ENCODE data around the gene ADAM19. TPM values are rescaled to one million over a fixed set of nuclear protein-coding genes. Genes with fewer than 3 reads are reported as not detected.

The ADAM19 gene
- total and polyA plus RNA-seq, 2 experiments from 2014 or later: 6.0 to 8.6 TPM

- Histone ChIP-seq H3K4me3 (peak within 1 kb of the TSS; percentile 29), H3K79me2 (no peaks in the 10 kb centered on the region), H3K4me2 (peak within 1 kb of the TSS; percentile 98), H3K4me1 (ENCODE audit: insufficient read depth) (peaks cover 7% of the 10 kb centered on the region), H2AFZ (peak within 1 kb of the TSS; percentile 71), H3K27ac (no peak within 1 kb of the TSS), H4K20me1 (ENCODE audit: insufficient read depth, poor library complexity, severe bottlenecking) (no peaks in the 10 kb centered on the region), H3K27me3 (peaks cover 39% of the 10 kb centered on the region), H3K36me3 (replicated peaks; ENCODE audit: insufficient read depth, low read depth) (no peaks in the 10 kb centered on the region), H3K9me2 (replicated peaks; ENCODE audit: insufficient read depth) (no peaks in the 10 kb centered on the region), H3K9me3 (ENCODE audit: low read depth) (no peaks in the 10 kb centered on the region)
- 4% methylated on average over 42 of the region's 54 CpGs for WGBS (ENCODE audit: low lambda C conversion rate, missing lambda C conversion rate)
- DNase-seq (ENCODE audit: low spot score): peak; percentile 48
- TF ChIP-seq, protein P1, sequence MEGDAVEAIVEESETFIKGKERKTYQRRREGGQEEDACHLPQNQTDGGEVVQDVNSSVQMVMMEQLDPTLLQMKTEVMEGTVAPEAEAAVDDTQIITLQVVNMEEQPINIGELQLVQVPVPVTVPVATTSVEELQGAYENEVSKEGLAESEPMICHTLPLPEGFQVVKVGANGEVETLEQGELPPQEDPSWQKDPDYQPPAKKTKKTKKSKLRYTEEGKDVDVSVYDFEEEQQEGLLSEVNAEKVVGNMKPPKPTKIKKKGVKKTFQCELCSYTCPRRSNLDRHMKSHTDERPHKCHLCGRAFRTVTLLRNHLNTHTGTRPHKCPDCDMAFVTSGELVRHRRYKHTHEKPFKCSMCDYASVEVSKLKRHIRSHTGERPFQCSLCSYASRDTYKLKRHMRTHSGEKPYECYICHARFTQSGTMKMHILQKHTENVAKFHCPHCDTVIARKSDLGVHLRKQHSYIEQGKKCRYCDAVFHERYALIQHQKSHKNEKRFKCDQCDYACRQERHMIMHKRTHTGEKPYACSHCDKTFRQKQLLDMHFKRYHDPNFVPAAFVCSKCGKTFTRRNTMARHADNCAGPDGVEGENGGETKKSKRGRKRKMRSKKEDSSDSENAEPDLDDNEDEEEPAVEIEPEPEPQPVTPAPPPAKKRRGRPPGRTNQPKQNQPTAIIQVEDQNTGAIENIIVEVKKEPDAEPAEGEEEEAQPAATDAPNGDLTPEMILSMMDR (IDR thresholded peaks at IDR 0.05; ENCODE audit: poor library complexity): no peak
- TF ChIP-seq EZH2 (IDR thresholded peaks at IDR 0.05; ENCODE audit: borderline replicate concordance) (peak; percentile 59), EZH2phosphoT487 (IDR thresholded peaks at IDR 0.05; ENCODE audit: low read depth, severe bottlenecking, unreplicated experiment) (no peak)
Measured at GRCh38 chr5:157459715-157460599, 115.6 kb downstream of the ADAM19 start, which contains the start of gene NIPAL4. TSS of gene NIPAL4 (plus strand) at chr5:157460213. CDS start at chr5:157460321, 108 bp downstream.

GRCh38 chr5:157458835-157459234 is 116.7 kb downstream of the ADAM19 start:
- no peak for TF ChIP-seq EZH2 (IDR thresholded peaks at IDR 0.05; ENCODE audit: borderline replicate concordance)
- TF ChIP-seq, protein P1 (IDR thresholded peaks at IDR 0.05; ENCODE audit: poor library complexity): no peak
- H3K27ac ChIP-seq: no peak overlapping the region
- 74% methylated on average over 5 of the region's 5 CpGs for WGBS (ENCODE audit: low lambda C conversion rate, missing lambda C conversion rate)
- H3K9me3 ChIP-seq (ENCODE audit: low read depth): no peaks in the 10 kb centered on the region
- peaks cover 7% of the 10 kb centered on the region for H3K4me1 ChIP-seq (ENCODE audit: insufficient read depth)
- no peak overlapping the region for H3K4me3 ChIP-seq
- H4K20me1 ChIP-seq (ENCODE audit: insufficient read depth, poor library complexity, severe bottlenecking): no peaks in the 10 kb centered on the region
- no peaks in the 10 kb centered on the region for H3K9me2 ChIP-seq (replicated peaks; ENCODE audit: insufficient read depth)
- no peaks in the 10 kb centered on the region for H3K36me3 ChIP-seq (replicated peaks; ENCODE audit: insufficient read depth, low read depth)
- peaks cover 39% of the 10 kb centered on the region for H3K27me3 ChIP-seq
- H3K79me2 ChIP-seq: no peaks in the 10 kb centered on the region
- no peak overlapping the region for H3K4me2 ChIP-seq
- DNase-seq (ENCODE audit: low spot score): no peak
- H2AFZ ChIP-seq: no peak overlapping the region

GRCh38 chr5:157457391-157457790 is 118.2 kb downstream of the ADAM19 start:
- no peak for TF ChIP-seq EZH2 (IDR thresholded peaks at IDR 0.05; ENCODE audit: borderline replicate concordance)
- TF ChIP-seq, protein P1 (IDR thresholded peaks at IDR 0.05; ENCODE audit: poor library complexity): no peak
- TF ChIP-seq EZH2phosphoT487 (IDR thresholded peaks at IDR 0.05; ENCODE audit: low read depth, severe bottlenecking, unreplicated experiment): no peak
- peaks cover 39% of the 10 kb centered on the region for H3K27me3 ChIP-seq
- H3K4me1 ChIP-seq (ENCODE audit: insufficient read depth): peaks cover 7% of the 10 kb centered on the region
- H3K4me3 ChIP-seq: no peak overlapping the region
- H4K20me1 ChIP-seq (ENCODE audit: insufficient read depth, poor library complexity, severe bottlenecking): no peaks in the 10 kb centered on the region
- no peaks in the 10 kb centered on the region for H3K9me2 ChIP-seq (replicated peaks; ENCODE audit: insufficient read depth)
- no peak overlapping the region for H3K27ac ChIP-seq
- no peaks in the 10 kb centered on the region for H3K79me2 ChIP-seq
- H3K4me2 ChIP-seq: no peak overlapping the region
- 97% methylated on average over 5 of the region's 5 CpGs for WGBS (ENCODE audit: low lambda C conversion rate, missing lambda C conversion rate)
- H3K9me3 ChIP-seq (ENCODE audit: low read depth): no peaks in the 10 kb centered on the region
- no peak for DNase-seq (ENCODE audit: low spot score)
- no peaks in the 10 kb centered on the region for H3K36me3 ChIP-seq (replicated peaks; ENCODE audit: insufficient read depth, low read depth)
- H2AFZ ChIP-seq: no peak overlapping the region
